Measurements from ENCODE around the gene GCC1.

Gene GCC1

GRCh38 chr7:127588019-127588696 lies 2.8 kb upstream of the GCC1 start, which contains the start of gene ARF5:
Gene ARF5 (plus strand): TSS chr7:127588411. CDS start chr7:127588499, 88 bp downstream.
- peaks cover 11% of the 10 kb centered on the region for H3K27me3 Mint-ChIP-seq (ENCODE audit: low read depth, poor library complexity)
- peak; percentile 94 for DNase-seq
- peak within 1 kb of the TSS; percentile 96 for H3K4me3 Mint-ChIP-seq
- peaks cover 31% of the 10 kb centered on the region for H3K4me1 Mint-ChIP-seq
- no peak for TF ChIP-seq CTCF (IDR thresholded peaks at IDR 0.05)
- peaks cover 35% of the 10 kb centered on the region for H3K36me3 Mint-ChIP-seq (ENCODE audit: low read depth)
- peaks cover 15% of the 10 kb centered on the region for H3K9me3 Mint-ChIP-seq
- H3K27ac Mint-ChIP-seq: peak within 1 kb of the TSS; percentile 91

GRCh38 chr7:127587663-127588018 lies 2.2 kb upstream of the GCC1 start:
- Mint-ChIP-seq H3K27ac (no peak overlapping the region), H3K36me3 (ENCODE audit: low read depth) (peaks cover 40% of the 10 kb centered on the region), H3K4me1 (peaks cover 36% of the 10 kb centered on the region), H3K4me3 (peak overlapping the region; percentile 94), H3K27me3 (ENCODE audit: low read depth, poor library complexity) (peaks cover 11% of the 10 kb centered on the region), H3K9me3 (peaks cover 15% of the 10 kb centered on the region)
- no peak for TF ChIP-seq CTCF (IDR thresholded peaks at IDR 0.05)
- DNase-seq: peak; percentile 10

- no peak for TF ChIP-seq CTCF (IDR thresholded peaks at IDR 0.05)
- peaks cover 11% of the 10 kb centered on the region for H3K27me3 Mint-ChIP-seq (ENCODE audit: low read depth, poor library complexity)
- peak overlapping the region; percentile 94 for H3K4me3 Mint-ChIP-seq
- H3K27ac Mint-ChIP-seq: no peak overlapping the region
- H3K4me1 Mint-ChIP-seq: peaks cover 43% of the 10 kb centered on the region
- DNase-seq: no peak
- peaks cover 44% of the 10 kb centered on the region for H3K36me3 Mint-ChIP-seq (ENCODE audit: low read depth)
- H3K9me3 Mint-ChIP-seq: peaks cover 15% of the 10 kb centered on the region
These were observed 950 bp upstream of the GCC1 start for GRCh38 chr7:127586346-127586745.

- peak overlapping the region; percentile 94 for H3K27ac Mint-ChIP-seq
These were observed 750 bp downstream of the GCC1 start for GRCh38 chr7:127584648-127585043.

GRCh38 chr7:127582361-127582760 lies 3.0 kb downstream of the GCC1 start:
- DNase-seq: no peak
- no peak for TF ChIP-seq CTCF (IDR thresholded peaks at IDR 0.05)
- H3K9me3 Mint-ChIP-seq: peaks cover 15% of the 10 kb centered on the region
- peaks cover 30% of the 10 kb centered on the region for H3K4me1 Mint-ChIP-seq
- H3K27ac Mint-ChIP-seq: no peak overlapping the region
- no peak overlapping the region for H3K4me3 Mint-ChIP-seq
- H3K27me3 Mint-ChIP-seq (ENCODE audit: low read depth, poor library complexity): peaks cover 6% of the 10 kb centered on the region
- H3K36me3 Mint-ChIP-seq (ENCODE audit: low read depth): peaks cover 31% of the 10 kb centered on the region

More at GRCh38 chr7:127584648-127585043, 750 bp downstream of the GCC1 start:
- Mint-ChIP-seq H3K4me3 (peak overlapping the region; percentile 94), H3K27me3 (ENCODE audit: low read depth, poor library complexity) (peaks cover 11% of the 10 kb centered on the region), H3K36me3 (ENCODE audit: low read depth) (peaks cover 31% of the 10 kb centered on the region), H3K4me1 (peaks cover 38% of the 10 kb centered on the region), H3K9me3 (peaks cover 15% of the 10 kb centered on the region)
- DNase-seq: no peak
- no peak for TF ChIP-seq CTCF (IDR thresholded peaks at IDR 0.05)

- Mint-ChIP-seq H3K27me3 (ENCODE audit: low read depth, poor library complexity) (peaks cover 3% of the 10 kb centered on the region), H3K9me3 (peaks cover 12% of the 10 kb centered on the region), H3K4me3 (no peak overlapping the region), H3K36me3 (ENCODE audit: low read depth) (peaks cover 30% of the 10 kb centered on the region), H3K4me1 (peaks cover 30% of the 10 kb centered on the region), H3K27ac (no peak overlapping the region)
- no peak for DNase-seq
- TF ChIP-seq CTCF (IDR thresholded peaks at IDR 0.05): no peak
These were observed 3.7 kb downstream of the GCC1 start for GRCh38 chr7:127581716-127582115.

All from nephron progenitor cell (in vitro differentiated cells).